ELR (cell line): Measurements from ENCODE around the gene PARVB.
"Not testable (repeated sequence)": the region's sequence is repeated elsewhere in the genome, so short reads cannot be mapped to it uniquely, and the experiment has no call there.

ENCODE experiments used
- DNase-seq: peaks from one replicate; pipeline ENCODE4 v3.0.0-alpha.2; 2015; ENCODE audit warnings: low read depth

The PARVB gene

DNA sequence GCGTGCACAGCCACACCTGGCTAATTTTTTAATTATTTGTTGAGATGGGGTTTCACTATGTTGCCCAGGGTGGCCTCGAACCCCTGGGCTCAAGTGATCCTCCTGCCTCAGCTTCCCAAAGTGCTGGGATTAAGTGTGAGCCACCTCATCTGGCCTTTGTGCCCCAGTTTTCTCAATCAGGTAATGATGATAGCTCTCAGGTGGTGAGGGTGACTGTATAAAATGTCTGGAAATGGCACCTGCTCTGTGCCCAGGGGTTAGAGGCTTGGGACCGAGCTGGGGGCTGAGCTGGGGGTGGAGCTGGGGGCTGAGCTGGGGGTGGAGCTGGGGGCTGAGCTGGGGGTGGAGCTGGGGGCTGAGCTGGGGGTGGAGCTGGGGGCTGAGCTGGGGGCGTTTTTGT, 32.5 kb downstream of the PARVB start:
- not testable (repeated sequence) for DNase-seq

DNA sequence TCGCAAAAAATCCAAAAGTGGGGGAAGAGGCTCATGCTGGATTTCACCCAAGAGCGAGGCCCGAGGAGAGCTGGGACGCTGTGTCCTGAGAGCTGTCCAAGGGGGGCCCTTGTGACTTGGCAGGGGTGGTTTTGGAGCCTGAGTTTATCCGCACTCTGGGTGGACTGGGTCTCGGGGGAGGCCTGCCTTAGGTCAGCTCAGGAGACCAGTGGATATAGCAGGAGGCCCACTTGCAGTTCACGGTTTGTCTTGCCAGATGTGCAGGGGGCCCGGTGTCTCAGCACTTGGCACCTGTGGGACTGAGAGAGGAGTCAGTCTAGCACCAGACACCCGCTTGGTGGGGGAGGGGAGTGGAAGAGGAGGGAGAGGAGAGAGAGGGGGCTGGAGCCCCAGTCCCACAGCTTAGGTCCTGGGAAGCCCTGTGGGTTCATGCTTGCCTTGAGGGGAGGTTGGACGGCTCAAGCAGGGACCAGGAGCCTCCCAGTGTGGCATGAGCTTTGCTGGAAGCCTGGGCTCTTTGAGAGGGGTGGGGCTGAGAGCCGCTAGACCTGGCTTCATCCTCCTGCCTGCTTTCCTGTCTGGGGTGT, 33.4 kb downstream of the PARVB start:
- no peak for DNase-seq

DNA sequence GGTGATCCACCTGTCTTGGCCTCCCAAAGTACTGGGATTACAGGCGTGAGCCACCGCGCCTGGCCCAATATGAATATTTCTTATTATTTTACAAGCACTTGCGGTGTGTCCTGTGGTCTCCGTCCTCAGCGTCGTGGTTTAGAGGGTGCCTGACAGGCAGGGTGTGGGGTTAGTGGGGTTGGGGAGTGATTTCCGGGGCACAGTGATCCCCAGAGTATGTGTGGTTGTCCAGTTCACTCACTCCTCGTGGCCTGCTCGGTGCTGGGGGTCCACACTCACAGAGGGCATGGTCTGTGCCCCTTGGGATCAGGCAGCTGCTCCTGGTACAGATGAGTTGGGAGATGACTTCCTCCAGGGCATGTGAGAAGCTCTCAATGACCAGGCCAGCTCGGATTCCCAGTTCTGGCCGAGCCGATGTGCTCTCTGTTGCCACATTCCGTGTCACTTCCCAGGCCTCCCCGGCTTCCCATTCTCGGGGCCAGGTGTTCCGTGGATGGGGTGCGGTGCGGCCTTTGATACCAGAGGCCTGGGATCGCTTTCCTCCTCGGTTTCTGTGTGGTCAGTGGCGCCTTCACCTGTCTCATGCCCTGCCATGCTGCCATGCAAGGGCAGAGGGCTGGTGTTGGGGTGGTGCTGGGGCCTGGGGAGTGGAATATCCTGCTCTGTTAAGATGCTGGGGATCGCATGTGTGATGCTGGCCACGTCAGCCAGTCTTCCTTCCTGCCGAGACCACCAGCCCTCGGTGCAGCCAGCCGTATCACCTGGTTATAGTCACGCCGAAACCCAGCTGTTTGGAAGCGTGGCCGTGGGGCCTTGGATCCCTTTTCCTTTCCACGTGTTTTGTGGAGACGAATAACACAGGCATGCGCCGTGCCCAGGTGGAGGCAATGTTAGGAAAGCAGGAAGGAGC, 39.6 kb downstream of the PARVB start:
- DNase-seq: no peak

DNA sequence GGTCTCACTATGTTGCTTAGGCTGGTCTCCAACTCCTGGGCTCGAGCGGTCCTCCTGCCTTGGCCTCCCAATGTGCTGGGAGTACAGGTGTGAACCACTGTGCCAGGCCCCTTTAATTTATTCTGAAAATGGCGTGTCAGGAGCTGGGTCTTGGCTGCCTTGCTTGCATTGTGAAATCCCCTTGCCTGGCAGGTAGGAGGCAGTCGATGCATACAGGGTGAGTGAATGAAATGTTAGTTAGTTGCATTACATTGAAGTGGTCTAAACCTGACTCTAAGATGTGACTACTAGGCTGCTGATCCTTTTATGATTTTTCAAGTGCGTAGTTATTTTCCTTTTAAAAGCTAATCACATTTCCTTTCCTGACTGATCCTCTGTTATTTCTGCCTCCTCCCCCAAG, 42.9 kb downstream of the PARVB start:
- DNase-seq: no peak

DNA sequence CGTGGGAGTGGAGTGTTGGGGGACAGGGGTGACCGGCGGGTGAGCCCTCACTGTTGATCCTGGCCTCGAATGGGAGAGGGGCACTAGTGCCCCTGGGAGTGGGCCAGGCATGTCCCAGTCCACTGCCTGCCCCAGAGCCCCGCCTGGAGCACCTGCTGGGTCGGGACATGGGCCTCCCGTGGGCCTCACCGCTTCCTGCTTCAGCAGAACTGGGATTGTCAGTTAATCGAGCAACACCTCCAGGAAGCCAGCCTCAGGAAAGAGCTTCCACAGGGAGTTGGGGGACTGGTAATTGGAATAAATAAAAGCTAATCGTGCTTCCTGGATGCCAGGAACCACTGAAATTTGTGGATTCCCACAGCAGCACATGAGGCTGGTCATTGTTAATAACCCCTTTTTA, 43.8 kb downstream of the PARVB start:
- DNase-seq: no peak

DNA sequence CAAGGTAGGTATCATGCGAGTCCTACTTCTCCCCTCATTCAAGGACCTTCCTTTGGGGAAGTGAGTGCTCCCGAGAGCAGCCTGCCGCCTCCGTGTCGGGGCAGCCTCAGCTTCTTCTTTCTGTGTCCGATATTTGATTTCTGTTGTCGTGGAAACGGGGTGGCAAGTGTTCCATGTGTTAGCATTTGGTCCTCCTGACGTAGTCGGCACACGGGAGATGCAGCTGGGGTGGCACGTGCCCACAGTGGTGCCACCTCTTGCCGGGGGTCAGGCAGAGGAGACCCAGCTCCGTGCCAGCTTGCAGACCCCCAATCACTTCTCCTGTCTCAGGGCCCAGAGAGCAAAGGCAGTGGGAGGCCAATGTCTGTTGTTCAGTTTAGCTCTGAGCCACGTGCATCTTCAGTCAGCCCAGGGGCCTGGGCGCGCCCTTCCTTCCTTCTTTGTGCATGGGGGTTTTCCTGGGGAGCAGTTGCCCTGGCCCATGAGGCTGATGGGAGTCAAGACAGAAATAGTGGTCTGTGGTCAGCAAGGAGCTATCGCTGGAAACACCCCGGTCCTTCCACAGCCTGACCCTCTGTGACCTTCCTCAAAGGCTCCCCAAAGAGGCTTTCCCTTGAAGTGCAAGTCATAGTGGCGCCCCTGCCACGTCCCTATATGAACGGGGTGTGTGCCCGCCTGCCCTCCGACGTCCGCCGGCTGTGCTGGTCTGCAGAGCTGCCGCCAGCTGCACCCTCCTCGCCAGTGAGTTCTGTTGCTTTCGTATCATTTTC, 44.5 kb downstream of the PARVB start:
- DNase-seq: no peak

DNA sequence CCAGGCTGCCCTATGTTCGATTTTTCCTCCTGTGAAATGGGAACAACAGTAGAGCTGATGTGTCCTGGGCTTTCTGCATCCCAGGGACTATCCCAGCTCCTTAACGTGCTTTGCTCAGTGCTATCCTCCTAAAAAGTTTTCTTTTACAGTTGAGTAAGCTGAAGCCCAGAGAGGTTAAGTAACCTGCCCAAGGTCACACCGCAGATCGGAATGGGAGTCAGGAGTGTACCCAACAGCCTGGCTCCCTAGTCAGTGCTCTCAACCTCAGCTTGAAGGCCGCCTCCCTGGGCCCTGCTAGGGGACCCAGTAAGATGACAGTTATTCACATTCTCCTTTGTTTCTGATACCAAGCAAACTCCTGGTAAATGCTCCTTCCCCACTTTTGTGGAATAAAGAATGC, 45.9 kb downstream of the PARVB start:
- no peak for DNase-seq

DNA sequence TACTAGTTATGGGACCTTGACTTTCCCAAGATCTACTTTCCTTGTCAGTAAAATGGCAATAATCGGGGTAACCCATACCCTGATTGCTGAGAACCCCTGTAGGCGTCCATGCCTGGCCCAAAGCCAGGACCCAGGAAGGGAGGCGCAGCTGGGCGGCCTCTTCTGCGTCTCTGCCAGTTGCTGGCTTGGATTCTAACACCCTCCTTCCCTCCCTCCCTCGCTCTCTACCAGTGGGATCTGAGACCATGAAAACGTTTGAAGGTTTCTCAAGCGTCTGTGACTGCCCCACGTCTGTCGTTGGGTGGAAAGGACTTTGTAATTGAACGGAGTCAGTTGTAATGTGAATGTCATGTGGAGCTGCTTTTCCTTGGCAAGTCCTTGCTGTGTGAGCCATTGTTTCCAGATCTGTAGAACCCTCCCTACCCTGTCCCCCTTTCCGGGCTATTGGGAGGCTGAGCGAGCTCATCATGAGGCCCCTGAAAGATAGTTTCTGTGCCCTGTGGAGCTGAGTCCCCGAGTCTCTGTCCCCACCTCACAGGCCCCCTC, 47.8 kb downstream of the PARVB start:
- no peak for DNase-seq

DNA sequence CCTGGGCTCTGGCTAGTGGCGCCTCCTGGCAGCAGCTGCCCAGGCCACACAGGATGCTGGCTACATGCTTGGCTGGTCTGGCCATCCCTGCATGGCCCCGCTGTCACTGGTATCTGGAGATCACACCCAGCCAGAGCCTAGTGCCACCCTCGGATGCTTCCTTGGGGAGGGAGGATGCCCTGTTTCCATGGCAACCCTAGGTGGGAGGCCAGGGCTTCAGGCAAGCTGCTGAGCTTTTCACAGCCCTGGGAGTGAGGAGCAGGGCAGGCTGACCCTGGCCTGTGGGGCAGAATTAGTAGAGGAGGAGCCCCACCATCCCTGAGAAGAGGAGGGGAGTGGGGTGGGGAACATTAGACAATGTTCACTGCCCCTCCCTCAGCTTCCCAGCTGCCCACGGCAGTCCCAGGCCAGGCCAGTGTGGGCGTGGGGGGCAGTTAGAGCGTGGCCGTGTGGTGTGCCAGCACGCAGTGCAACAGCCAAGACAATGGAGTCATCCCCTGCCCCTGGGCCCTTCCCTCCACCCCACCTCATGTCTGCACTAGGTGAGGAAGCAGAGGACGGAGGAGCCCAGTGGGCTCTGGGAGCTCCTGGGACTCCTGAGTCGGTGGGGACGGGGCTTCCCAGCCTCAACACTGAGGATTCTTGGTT, 50.4 kb downstream of the PARVB start:
- DNase-seq: no peak

DNA sequence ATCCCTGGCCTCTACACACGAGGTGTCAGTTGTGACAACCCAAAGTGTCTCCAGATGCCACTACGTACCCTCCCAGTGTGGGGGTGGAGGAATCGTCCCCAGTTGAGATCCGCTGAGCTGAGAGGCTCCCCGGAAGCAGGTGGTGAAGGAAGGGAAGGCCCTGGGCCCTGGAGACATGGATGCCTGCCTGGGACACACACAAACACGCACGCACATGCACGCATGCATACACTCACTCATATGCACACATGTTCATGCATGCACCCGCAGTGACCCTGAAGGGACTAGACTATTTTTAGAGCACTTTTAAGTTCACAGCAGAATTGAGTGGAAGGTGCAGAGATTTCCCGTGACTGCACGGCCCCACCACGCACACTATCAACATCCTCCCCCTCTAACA, 50.9 kb downstream of the PARVB start:
- no peak for DNase-seq

DNA sequence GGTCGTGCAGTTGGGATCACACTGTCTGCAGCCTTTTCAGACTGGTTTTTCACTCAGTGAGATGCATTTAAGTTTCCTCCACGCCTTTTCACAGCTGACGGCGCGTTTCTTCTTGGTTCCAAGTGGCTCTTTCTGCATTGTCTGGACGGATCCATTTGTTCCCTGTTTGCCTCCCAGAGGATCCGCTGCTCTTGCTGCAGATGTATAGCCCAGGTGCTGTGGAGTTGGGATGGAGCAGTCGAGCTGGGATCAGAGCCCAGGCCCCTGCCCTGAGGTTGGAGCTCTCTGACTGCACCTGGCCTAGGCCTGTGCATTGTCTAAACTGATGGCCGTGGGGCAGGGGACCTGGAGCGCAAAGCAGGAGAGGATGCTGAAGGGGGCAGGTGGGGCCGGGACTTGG, 51.6 kb downstream of the PARVB start:
- DNase-seq: no peak

DNA sequence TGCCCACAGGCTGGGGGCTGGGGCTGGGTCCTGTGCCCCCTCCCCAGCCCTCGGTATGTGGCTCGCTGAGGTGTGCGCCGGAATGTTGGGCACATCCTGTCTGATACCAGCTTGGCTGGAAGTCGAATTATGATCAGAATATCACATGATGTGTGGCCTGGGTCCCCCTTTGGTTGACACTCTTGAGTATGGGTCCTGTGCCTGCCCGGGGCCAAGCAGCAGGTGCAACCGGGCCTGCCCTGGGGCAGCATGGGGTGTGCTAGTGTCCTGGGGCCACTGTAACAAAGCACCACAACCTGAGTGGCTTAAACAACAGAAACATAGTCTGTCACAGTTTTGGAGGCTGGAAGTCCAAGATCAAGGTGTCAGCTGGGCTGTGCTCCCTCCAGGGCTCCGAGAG, 52.7 kb downstream of the PARVB start:
- DNase-seq: no peak

DNA sequence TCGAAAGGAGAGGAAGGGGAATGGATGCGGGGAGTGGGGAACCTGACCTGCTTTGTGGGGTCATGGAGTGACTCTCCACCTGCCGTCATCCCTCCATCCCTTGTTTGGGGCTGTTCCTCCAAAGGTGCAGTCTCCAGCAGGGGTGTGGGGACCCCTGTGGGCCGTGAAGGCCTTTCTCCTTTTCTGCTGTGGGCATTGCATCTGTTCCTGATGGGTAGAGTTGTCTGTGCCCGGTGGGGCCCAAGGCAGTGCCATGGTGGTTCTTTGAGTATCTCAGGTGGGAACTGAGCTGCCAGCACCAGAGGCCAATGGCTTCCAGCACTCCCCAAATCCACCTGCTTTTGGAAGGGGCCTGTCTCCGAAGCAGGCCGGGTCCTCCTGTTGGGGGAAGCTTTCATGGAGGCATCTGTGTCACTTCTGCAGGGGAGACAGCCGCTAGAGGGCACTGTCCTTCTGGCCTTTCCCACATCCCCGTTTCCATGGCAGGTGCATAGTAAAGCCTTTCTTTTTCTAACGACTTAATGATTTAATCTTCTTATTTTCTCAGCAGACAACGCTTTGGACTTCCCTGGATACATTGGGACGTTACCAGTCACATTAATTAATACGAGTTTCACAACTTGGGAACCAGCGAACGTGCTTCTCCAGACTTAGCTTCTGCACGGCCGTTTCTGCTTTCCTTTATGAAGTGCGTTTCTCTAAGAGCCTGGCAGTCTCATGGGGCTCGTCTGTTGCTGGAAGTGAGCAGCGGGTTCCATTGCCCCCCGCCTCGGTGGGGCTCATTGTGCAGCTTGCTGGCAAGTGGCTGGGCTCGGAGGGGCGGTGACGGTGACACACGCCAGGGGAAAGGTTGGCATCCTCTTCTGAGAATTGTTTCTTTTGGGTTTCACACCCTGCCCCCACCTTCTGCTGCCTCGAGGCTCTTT, 57.1 kb downstream of the PARVB start:
- DNase-seq: peak; percentile 72

DNA sequence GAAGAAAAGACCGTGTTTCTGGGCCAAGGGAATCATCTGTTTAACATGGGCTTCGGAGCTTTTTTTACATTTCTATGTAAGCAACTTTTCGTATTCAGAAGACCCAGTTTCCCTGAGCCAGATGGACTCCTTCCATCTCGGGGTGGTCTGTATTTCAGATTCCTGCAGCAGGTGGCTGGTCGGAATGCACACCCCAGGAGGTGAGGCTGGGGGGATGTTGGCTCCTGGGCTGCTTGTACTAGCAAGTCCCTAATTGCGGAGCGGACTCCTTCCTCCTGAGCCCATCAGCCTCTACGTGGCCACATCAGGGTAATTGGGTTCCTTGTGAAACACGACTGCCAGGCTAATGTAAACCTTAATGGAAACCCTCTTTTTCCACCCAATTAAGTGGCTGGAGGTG, 58.7 kb downstream of the PARVB start:
- DNase-seq: no peak

DNA sequence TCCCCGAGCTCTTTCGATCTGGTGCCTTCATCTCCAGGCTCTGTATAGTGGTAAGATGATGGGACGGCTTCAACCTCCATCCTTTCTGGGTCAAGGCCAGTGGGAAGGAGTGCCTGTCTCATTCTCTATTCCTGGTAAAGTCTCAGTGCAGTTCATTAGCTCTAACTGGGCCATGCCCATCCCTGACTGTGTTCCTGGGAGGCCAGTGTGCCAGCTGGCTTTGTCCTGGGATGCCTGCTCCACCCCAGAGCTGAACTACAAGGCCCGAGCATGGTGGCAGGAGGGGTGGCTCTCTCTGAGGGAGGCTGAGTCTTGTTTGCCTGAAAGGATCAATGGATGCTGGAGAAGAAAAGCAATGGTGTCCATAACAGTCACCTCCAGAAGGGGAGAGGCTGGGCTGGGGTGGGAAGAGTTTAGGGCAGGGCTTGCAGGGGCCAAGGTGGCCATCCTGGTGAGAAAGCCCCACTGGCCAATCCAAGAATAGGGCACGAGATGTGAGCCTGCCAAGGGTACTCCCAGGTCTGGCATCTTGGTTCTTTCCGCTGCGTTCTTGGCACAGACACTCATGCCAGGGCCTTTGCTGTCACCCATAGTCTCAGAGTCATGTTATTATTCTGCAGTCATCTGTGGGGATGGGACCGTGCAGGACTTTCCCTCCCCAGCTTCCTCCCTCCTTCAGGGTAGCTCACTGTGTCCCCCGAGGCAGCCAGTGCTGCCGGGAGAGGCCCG, 60.1 kb downstream of the PARVB start:
- no peak for DNase-seq

DNA sequence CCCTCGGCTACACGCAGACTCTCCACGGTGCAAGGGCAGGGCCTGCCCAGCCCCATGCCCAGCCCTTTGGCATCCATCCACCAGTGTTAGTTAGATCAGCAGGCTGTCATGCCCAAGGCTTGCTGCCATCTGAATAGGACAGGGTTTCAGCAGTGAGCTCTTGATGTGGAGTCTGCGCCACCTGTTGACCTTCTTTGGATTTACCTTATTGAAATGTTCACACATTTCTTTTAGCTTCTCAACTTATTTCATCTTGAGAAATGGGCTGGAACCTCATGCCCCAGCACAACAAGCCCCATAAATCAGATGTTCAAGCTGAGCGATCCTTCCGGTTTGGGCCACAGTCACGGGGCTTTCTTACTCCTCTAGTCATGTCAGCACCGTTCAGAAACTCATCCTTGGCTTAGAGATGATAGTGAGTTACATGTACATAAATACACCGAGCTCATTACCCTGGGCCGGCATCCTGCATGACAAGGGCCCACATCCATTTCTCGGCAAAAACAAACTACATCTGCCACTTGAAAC, 61.7 kb downstream of the PARVB start:
- peak; percentile 61 for DNase-seq

DNA sequence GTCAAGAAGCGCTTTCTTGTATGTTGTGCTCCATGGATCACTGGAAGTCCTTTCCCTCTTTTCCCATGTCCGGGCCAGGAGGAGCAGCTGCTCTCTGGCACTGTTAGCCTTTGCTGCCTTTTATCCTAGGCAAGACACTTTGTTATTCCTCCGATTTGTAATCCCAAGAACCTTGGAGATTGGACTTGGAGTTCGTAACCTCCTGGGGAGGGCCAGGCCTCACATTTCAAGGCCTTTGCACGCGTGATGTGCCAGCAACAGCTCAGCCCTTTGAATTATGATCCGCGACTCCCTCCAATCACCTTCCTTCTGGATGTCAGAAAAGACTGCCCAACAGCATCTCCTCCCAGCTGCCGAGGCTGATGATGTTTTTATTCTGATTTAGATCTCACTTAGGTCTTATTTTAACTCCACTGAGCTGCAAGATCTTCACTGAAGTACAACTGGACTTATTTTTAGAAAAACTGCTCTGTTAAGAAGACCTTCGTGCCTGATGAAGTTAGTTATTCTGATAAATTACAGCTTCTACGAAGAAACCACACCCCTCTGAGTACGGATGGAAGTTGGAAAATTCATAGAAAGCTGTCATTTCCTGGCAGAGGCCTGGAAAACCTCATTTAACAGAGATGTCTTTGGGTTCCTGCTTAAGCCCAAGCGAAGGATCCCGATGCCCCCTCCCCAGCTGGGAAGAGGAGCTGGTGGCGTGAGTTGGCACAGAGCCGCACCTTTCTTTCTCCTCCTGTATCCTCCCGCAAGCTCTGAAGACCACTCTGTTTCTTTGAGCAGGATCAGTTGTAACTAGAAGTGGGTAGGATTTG, 62.4 kb downstream of the PARVB start:
- no peak for DNase-seq

DNA sequence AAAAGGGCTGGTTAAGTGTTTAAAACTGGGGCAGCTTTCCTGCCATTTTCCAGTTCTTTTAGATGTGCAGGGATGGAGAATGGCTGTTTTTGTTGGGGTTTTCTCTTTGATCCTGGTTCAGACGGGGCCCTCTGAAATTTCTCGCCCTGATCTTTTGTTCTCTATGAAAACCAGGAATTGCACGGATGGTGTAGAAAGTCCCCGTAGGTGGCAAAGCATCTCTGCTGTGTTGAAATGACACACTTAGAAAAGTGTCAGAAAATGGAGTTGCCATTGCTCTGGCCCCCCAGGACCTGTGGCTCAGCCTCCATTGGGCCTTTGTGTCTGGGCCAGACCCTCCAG, 63.0 kb downstream of the PARVB start:
- no peak for DNase-seq

DNA sequence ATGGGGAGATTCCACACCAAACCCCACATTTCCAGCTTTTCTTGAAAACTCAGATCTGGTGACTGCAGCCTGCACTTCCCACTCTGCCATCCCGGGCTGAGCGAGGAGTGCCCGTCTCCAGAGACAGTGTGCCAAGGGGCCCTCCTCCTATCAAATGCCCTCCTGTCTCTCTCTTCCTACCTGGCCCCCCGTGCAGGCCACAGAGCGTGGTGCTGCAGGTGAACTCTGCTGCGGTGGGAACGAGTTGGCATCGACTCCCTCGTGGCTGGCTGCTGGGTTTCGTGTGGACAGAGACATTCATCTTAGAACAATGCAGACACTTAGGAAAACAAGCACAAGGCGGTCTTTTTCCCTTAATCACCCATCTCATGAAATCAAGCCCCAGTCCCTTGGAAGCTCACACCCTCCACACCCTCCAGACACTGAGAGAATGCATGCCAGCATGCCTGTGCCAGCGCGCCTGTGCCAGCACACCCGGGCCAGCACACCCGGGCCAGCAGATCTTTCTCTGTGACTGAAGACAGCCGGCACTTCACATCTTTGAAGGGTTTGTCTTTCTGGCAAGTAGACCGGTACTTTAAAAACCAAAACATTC, 65.0 kb downstream of the PARVB start:
- DNase-seq: no peak
